ENCODE measurements around the gene SERPIND1. TPM values are rescaled to one million over a fixed set of nuclear protein-coding genes. Genes with fewer than 3 reads are reported as not detected.

The SERPIND1 gene
- total RNA-seq, 4 donors from 2014 or later, result 0.38 to 0.42 TPM; not detected in 2

DNA sequence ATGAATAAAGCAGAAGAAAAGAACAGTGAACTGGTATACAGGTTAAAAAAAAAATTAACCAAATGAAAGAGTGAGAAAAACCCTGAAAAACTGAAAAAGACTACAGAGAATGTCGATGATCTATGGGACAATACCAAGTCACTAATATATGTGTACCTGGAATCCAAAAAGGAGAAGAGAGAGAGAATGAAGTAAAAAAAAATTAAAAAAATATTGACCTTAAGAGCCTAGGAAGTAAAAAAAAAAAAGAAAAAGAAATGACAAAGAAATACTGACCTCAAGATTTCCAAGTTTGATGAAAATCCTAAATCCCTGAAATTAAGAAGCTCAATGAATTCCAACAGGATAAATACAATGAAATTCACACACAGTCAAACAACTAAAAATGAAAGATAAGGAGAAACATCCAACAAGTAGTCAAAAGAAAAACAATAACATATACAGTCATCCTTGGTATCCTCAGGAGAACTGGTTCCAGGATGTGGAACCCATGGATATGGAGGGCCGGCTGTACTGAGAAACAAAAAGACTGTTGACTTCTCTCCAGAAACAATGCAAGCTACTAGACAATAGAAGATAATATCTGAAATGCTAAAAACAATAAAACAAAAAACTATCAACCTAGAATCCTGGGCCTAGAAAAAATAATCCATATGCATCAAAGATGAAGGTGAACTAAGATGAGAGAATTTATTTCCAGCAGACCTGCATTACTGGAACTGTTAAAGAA, 33.5 kb upstream of the SERPIND1 start:
- Histone ChIP-seq H3K4me1 (no peaks in the 10 kb centered on the region), H3K27ac (no peak overlapping the region), H3K36me3 (peaks cover 8 to 81% (median 14%) of the 10 kb centered on the region in 3 donors), H3K27me3 (no peaks in the 10 kb centered on the region), H3K9me3 (peaks cover 0 to 7% (median 0%) of the 10 kb centered on the region in 3 donors), H3K4me3 (no peak overlapping the region)
- intact Hi-C loops (cut with DNase I), result no loop called here
- no peak for DNase-seq
- TF ChIP-seq, protein P1, sequence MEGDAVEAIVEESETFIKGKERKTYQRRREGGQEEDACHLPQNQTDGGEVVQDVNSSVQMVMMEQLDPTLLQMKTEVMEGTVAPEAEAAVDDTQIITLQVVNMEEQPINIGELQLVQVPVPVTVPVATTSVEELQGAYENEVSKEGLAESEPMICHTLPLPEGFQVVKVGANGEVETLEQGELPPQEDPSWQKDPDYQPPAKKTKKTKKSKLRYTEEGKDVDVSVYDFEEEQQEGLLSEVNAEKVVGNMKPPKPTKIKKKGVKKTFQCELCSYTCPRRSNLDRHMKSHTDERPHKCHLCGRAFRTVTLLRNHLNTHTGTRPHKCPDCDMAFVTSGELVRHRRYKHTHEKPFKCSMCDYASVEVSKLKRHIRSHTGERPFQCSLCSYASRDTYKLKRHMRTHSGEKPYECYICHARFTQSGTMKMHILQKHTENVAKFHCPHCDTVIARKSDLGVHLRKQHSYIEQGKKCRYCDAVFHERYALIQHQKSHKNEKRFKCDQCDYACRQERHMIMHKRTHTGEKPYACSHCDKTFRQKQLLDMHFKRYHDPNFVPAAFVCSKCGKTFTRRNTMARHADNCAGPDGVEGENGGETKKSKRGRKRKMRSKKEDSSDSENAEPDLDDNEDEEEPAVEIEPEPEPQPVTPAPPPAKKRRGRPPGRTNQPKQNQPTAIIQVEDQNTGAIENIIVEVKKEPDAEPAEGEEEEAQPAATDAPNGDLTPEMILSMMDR (IDR thresholded peaks at IDR 0.05), result no peak
- no peak for TF ChIP-seq POLR2A (IDR thresholded peaks at IDR 0.05)
- 84 to 92% methylated on average over 2 of the region's 2 CpGs for WGBS, 2 donors

DNA sequence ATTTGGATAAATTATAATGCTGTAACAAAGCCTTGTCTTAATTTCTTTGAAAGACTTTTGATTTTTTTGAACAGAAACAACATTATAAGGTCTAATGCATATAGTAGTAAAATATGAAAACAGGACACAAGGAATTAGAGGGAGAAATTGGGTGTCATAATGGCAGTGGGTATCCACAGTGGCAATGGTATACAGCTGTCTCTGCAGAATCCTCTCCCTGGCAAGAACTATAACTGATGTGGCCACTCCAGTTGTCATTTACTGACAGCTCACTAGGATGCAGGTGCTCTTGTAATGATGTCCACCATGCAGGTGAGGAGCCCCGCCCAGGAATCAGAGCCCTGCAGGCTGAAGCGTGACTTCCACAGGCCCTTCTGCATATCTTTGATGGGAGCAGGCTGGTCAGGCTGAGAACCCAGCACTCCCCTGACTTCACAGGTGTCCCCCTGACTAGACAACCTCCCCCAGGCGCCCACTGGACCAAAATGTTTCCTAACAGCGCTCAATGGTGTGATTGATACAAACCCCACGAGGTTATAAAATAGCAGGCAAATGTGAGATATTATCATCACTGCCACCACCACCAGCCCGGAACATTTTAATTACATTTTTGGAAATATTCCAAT, 32.8 kb upstream of the SERPIND1 start:
- 76 to 80% methylated on average over 5 to 6 of the region's 6 CpGs for WGBS, 2 donors

DNA sequence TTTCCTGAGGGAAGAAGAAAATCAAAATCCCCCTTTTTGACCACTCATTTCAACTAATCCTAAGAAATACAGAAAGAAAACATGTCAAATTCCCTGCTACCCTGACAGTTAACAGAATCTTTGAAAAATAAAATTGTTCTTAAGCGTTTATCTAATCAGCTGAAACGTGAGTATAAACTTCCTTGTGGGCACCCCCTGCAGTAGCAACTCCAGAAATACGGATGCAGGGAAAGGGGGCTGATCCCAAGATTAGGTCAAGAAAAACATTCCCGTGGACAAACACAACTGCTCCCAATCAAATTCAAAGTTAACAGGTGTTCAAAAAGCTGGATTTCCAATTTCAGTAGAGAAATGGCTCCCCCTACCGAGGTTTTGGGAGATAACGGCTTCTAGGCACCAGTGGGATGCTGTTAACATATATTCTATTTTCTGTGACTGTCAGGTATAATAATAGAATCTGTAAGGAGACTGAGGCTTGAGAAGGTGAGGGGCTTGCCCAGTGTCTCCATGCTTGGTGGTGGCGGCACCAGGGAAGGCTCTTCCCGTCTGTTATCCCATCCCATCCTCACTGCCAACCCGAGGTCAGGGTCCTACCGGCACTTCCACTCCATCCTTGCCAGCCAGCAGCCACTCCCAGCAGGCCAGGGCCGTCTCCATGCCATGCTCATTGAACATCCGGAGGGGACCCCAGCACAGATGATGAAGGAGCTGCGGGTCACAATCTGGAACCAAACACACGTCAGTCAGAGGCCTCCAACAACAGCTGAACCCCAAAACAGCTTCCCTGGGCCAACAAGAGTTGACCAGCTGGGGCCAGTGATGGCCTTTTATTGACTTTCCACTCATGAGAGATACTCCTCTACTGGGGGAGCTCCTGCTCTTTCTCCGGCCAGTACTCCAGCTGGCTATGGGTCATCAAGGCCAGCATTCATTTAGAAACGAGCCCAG, 32.0 kb upstream of the SERPIND1 start:
- DNase-seq, result no peak
- peaks cover 0 to 7% (median 0%) of the 10 kb centered on the region in 3 donors for H3K9me3 ChIP-seq
- peaks cover 8 to 89% (median 15%) of the 10 kb centered on the region in 3 donors for H3K36me3 ChIP-seq
- TF ChIP-seq, protein P1 (IDR thresholded peaks at IDR 0.05), result peak; percentile 40 to 71 (median 48)
- no peak for TF ChIP-seq POLR2A (IDR thresholded peaks at IDR 0.05)
- H3K27me3 ChIP-seq, result no peaks in the 10 kb centered on the region
- H3K4me1 ChIP-seq, result no peaks in the 10 kb centered on the region
- intact Hi-C loops (cut with DNase I), result no loop called here
- 70 to 72% methylated on average over 16 of the region's 16 CpGs for WGBS, 2 donors
- no peak overlapping the region for H3K27ac ChIP-seq
- no peak overlapping the region for H3K4me3 ChIP-seq

More for the DNA sequence above, 32.8 kb upstream of the SERPIND1 start:
- peaks cover 8 to 87% (median 14%) of the 10 kb centered on the region in 3 donors for H3K36me3 ChIP-seq
- peaks cover 0 to 7% (median 0%) of the 10 kb centered on the region in 3 donors for H3K9me3 ChIP-seq
- H3K4me1 ChIP-seq, result no peaks in the 10 kb centered on the region
- TF ChIP-seq, protein P1 (IDR thresholded peaks at IDR 0.05), result no peak
- TF ChIP-seq POLR2A (IDR thresholded peaks at IDR 0.05), result no peak
- no peak overlapping the region for H3K27ac ChIP-seq
- DNase-seq, result no peak
- intact Hi-C loops (cut with DNase I), result no loop called here
- no peak overlapping the region for H3K4me3 ChIP-seq
- H3K27me3 ChIP-seq, result no peaks in the 10 kb centered on the region

DNA sequence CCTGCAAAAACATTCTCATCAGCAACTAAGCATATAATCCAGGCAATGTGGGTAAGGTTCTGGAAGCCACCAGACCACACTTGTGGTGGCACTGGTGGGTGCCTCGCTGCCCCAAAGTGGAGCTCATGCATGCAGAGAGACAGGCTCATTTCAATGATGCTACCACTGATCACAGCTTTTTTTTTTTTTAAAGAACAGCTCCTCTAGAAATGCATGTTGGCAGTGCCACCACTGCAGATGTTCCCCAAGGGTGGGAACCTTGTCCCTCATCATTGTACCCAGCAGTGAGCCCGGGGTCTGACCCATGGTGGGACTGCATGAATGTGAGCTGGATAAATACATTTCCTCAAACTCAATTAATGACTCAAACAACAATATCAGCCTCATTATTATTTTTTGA, 31.1 kb upstream of the SERPIND1 start:
- intact Hi-C loops (cut with DNase I), result no loop called here
- Histone ChIP-seq H3K9me3 (peaks cover 0 to 7% (median 0%) of the 10 kb centered on the region in 3 donors), H3K27ac (no peak overlapping the region), H3K27me3 (no peaks in the 10 kb centered on the region), H3K36me3 (peaks cover 9 to 95% (median 20%) of the 10 kb centered on the region in 3 donors), H3K4me1 (no peaks in the 10 kb centered on the region), H3K4me3 (no peak overlapping the region)
- no peak for DNase-seq
- WGBS, 2 donors, result 88 to 93% methylated on average over 2 of the region's 2 CpGs
- TF ChIP-seq, protein P1 (IDR thresholded peaks at IDR 0.05), result no peak
- no peak for TF ChIP-seq POLR2A (IDR thresholded peaks at IDR 0.05)

Data from esophagus squamous epithelium (tissue), 5 donors.